Stimulated activated CD8-positive, alpha-beta memory T cell treated with anti-CD3 and anti-CD28 coated beads, Interleukin-12 subunit alpha, Interleukin-12 subunit beta, amount 100 ng/mL, for 24 hours (primary cell): ENCODE data around the gene EYA4.
"Not testable (repeated sequence)": the region's sequence is repeated elsewhere in the genome, so short reads cannot be mapped to it uniquely, and the experiment has no call there.

Experiments
- DNase-seq: peaks from one replicate; pipeline ENCODE4 v3.0.0-alpha.2; 2020; ENCODE audit errors: extremely low read depth

Gene EYA4

GRCh38 chr6:133397601-133398000 lies 156.4 kb downstream of the EYA4 start:
- not testable (repeated sequence) for DNase-seq

GRCh38 chr6:133399426-133399825 lies 158.3 kb downstream of the EYA4 start:
- DNase-seq: no peak

GRCh38 chr6:133404151-133404550 lies 163.0 kb downstream of the EYA4 start:
- no peak for DNase-seq

DNA sequence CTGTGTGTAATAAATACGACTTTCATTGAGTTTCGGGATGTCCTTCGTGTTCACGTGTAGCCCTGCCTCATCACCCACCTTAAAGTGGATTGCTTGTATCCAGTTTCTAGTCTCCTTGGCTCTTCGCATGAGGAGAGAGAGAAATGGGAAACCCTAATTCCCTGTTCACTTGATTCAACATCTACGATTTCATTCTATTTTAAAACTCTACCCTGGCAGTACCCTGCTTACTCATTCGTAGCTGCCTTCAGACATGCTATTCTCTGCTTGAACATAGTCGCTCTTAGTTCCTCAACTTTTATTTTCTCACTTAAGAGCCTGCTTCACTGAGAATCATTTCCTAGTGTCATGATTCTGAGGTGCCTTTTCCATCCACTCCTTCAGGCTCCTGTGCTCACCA lies 163.6 kb downstream of the EYA4 start:
- no peak for DNase-seq

GRCh38 chr6:133407320-133408100 lies 166.4 kb downstream of the EYA4 start:
- no peak for DNase-seq

DNA sequence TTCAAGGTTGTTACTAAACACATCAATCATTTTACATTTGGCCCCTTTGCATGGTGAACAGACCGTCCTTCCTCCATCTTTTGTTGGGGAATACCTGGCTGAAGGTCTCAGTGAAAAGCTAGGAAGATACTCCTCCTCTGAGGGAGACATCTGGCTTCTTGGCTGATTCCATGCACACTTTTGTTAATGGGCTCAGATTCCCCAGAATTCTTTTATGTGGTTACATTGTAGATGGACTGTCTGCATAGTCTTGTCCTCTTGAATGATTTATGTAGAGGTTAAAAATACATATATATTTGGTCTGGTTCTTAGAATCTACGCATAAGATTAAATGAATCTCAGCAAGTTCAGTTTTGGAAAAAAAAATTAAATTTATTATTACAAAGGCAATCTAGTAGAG lies 167.0 kb downstream of the EYA4 start:
- no peak for DNase-seq

- DNase-seq: no peak
Observed at GRCh38 chr6:133408543-133408942, 167.4 kb downstream of the EYA4 start.

GRCh38 chr6:133410638-133411435 lies 169.7 kb downstream of the EYA4 start:
- no peak for DNase-seq

DNA sequence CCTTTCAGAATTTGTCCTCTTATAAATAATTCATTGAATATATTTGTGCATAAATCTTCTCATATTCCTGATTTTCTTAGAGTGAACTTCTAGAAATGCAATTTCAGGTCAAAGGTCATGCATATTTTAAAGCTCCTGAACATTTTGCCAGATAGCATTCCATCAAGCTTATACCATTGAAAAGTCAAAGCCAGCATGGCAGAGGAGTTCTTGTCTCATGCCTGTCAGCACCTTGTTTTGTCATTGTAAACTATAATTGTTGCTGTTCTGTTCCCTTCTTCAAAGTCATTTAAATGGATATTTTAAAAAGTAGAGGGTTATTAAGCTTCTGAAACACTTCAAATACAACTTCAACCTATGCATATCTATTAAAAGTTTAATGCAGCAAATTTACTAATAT lies 170.6 kb downstream of the EYA4 start:
- no peak for DNase-seq

DNA sequence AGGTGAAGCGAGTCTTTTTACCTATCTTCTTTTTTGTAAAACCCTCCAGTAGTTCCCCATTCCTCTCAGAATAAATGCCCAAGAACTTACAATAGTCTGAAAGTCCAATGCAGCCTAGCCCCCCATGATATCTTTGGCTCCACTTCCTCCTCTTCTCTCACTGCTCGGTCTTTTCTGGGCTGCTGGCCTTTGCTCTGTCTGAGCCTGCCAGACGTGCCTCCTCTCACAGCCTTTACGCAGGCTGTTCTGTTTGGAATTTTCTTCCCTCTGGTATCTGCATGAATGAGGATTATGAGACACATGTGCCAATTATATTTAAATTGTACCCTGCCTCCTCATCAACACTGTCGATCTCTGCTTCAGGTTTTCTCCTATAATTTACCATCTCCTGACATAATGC lies 174.1 kb downstream of the EYA4 start:
- no peak for DNase-seq

GRCh38 chr6:133418108-133418507 lies 177.0 kb downstream of the EYA4 start:
- DNase-seq: no peak

GRCh38 chr6:133423242-133423641 lies 182.1 kb downstream of the EYA4 start:
- DNase-seq: no peak

GRCh38 chr6:133424359-133424758 lies 183.2 kb downstream of the EYA4 start:
- no peak for DNase-seq

DNA sequence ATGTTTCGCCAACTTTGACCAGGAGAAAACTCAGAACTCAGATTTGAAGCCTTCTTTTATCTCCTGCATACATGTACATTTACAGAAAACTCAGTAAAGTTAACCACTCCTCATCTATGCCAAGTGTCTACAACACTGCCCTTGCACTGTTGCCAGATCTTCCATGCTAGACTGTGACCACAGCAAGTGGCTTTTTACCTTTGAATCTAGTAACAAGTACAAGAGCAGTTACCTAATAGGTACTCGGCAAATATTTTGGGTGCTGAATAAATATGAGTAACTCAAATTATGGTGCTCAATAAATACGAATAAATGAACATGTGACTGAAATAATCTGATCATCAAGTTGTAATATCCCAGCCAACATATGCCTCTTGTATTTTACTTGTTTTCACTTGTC lies 184.9 kb downstream of the EYA4 start:
- DNase-seq: no peak

- DNase-seq: no peak
Observed at GRCh38 chr6:133428295-133428694, 187.1 kb downstream of the EYA4 start.

- DNase-seq: no peak
Observed at GRCh38 chr6:133430530-133430929, 189.4 kb downstream of the EYA4 start.

DNA sequence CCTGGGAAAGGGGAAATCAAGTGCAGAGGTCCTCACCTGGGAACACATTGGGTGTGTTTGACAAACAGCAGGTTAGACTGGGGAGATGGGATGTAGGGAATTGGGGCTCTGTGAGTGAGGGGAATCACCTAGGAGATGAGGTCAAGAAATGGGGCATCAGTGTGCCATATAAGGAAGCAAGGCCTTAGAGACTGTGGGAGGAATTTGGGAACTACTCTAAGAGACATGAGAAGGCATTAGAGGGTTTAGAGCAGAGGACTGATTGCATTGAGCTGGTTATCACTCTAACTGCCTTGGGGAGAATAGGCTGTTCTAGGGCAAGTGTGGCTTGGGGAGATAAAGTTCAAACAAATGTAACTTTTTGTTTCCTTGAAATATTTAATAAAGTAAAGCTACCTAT lies 189.9 kb downstream of the EYA4 start:
- DNase-seq: no peak

- no peak for DNase-seq
Observed at GRCh38 chr6:133432021-133432989, 191.1 kb downstream of the EYA4 start.

GRCh38 chr6:133435065-133435728 lies 194.0 kb downstream of the EYA4 start:
- no peak for DNase-seq

GRCh38 chr6:133436652-133437051 lies 195.5 kb downstream of the EYA4 start:
- no peak for DNase-seq

- no peak for DNase-seq
Observed at GRCh38 chr6:133441491-133441890, 200.3 kb downstream of the EYA4 start.
